A673 (cell line): ENCODE data around the gene SAP30BP. TPM values are rescaled to one million over a fixed set of nuclear protein-coding genes. Genes with fewer than 3 reads are reported as not detected.

Experiments
- BruUV-seq: library from RNA; stranded (reverse); fragments of 400-500 nt; replicated peaks from 2 replicates; lab custom pipeline; 2021; lab: Mats Ljungman, UMichigan
- CTCF ChIA-PET: fragments of 300-600 bp; sonication (Branson Sonifier 250); formaldehyde crosslinking; loops from one replicate; lab custom pipeline; 2022; ENCODE audit warnings: antibody characterized with exemption; lab: Charles Lee
- POLR2A ChIA-PET: fragments of 300-600 bp; sonication (Branson Sonifier 250); formaldehyde crosslinking; loops from one replicate; lab custom pipeline; 2022; ENCODE audit warnings: antibody characterized with exemption; ENCODE audit not compliant: low non-redundant PET; lab: Charles Lee
- DNase-seq: peaks from one replicate; pipeline ENCODE4 v3.0.0-alpha.2; 2015; ENCODE audit warnings: low spot score
- H3K27ac ChIP-seq: fragments of 200-600 bp; sonication (generic); 2 replicates; pipeline ENCODE4 v1.5.1; 2016; ENCODE audit warnings: mixed run types, low read depth, mild to moderate bottlenecking, mixed read lengths, antibody characterized with exemption, low read length; ENCODE audit not compliant: poor library complexity, severe bottlenecking
- H3K27me3 ChIP-seq: fragments of 200-600 bp; sonication (generic); replicated peaks from 2 replicates; pipeline ENCODE4 v1.6.1; 2017; ENCODE audit warnings: mixed run types, low read depth, mild to moderate bottlenecking, mixed read lengths, antibody characterized with exemption, low read length; ENCODE audit not compliant: insufficient read depth, poor library complexity
- H3K36me3 ChIP-seq: fragments of 200-600 bp; sonication (generic); 2 replicates; pipeline ENCODE4 v1.6.1; 2016; ENCODE audit warnings: mixed run types, mild to moderate bottlenecking, mixed read lengths, antibody characterized with exemption, low read length; ENCODE audit not compliant: insufficient read depth, poor library complexity, severe bottlenecking
- H3K4me1 ChIP-seq: fragments of 200-600 bp; sonication (generic); 2 replicates; pipeline ENCODE4 v1.6.1; 2017; ENCODE audit warnings: mixed run types, mild to moderate bottlenecking, mixed read lengths, antibody characterized with exemption, low read length; ENCODE audit not compliant: insufficient read depth, poor library complexity, severe bottlenecking
- H3K4me3 ChIP-seq: fragments of 200-600 bp; sonication (generic); 2 replicates; pipeline ENCODE4 v1.5.1; 2016; ENCODE audit warnings: low read depth, mixed run types, mild to moderate bottlenecking, mixed read lengths, low read length; ENCODE audit not compliant: poor library complexity, severe bottlenecking
- H3K9me3 ChIP-seq: fragments of 200-600 bp; sonication (generic); 2 replicates; pipeline ENCODE4 v1.6.1; 2016; ENCODE audit warnings: mixed run types, low read depth, mild to moderate bottlenecking, mixed read lengths, antibody characterized with exemption, low read length; ENCODE audit not compliant: poor library complexity, severe bottlenecking
- EZH2 ChIP-seq: fragments of 200-600 bp; sonication (generic); IDR thresholded peaks from 2 replicates; pipeline ENCODE4 v1.6.1; 2017; ENCODE audit warnings: borderline replicate concordance, low read depth, mild to moderate bottlenecking, mixed read lengths, antibody characterized with exemption, low read length; ENCODE audit not compliant: poor library complexity, severe bottlenecking
- intact Hi-C: fragments of 100-400 bp; cut with micrococcal nuclease; formaldehyde crosslinking; loops from one replicate; pipeline ENCODE4 v1.10.0; 2022; ENCODE audit not compliant: unreplicated experiment
- total RNA-seq: library from RNA; stranded (reverse); gene quantifications from 2 replicates; pipeline ENCODE4 v1.2.3, GENCODE V29; 2021
- TF ChIP-seq, protein P1 (sequence below): fragments of 300-800, 200-600 bp; sonication (generic); conservative IDR thresholded peaks from 2 replicates; pipeline ENCODE4 v1.5.1; 2017; ENCODE audit warnings: low read depth, mild to moderate bottlenecking, antibody characterized with exemption, low read length, moderate library complexity, mixed read lengths

Gene SAP30BP
- total RNA-seq, 1 experiment from 2014 or later: 98.1 TPM

DNA sequence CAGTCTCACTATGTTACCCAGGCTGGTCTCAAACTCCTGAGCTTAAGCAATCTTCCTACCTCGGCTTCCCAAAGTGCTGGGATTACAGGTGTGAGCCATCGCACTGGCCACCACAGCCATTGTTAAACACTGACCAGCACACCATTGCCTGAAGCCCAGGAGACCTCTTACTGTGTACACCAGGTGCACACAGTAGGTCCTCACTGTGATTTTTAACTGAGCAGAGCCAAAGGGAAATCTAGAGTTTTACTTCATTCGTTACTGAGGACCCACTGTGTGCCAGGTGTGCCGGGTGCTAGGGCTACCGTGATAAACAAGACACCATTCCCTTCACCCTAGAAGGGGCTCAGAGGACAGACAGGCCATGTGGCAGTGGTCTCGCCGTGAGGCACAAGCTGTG, 58.4 kb downstream of the SAP30BP start:
- DNase-seq: no peak
- POLR2A ChIA-PET: no interaction called here
- intact Hi-C loops: no loop called here
- CTCF ChIA-PET: no interaction called here
- Histone ChIP-seq H3K36me3 (no peaks in the 10 kb centered on the region), H3K27me3 (peaks cover 5% of the 10 kb centered on the region), H3K4me3 (no peak overlapping the region), H3K27ac (no peak overlapping the region), H3K4me1 (peaks cover 4% of the 10 kb centered on the region), H3K9me3 (no peaks in the 10 kb centered on the region)
- no TSS peak for BruUV-seq
- no peak for TF ChIP-seq EZH2
- TF ChIP-seq, protein P1, sequence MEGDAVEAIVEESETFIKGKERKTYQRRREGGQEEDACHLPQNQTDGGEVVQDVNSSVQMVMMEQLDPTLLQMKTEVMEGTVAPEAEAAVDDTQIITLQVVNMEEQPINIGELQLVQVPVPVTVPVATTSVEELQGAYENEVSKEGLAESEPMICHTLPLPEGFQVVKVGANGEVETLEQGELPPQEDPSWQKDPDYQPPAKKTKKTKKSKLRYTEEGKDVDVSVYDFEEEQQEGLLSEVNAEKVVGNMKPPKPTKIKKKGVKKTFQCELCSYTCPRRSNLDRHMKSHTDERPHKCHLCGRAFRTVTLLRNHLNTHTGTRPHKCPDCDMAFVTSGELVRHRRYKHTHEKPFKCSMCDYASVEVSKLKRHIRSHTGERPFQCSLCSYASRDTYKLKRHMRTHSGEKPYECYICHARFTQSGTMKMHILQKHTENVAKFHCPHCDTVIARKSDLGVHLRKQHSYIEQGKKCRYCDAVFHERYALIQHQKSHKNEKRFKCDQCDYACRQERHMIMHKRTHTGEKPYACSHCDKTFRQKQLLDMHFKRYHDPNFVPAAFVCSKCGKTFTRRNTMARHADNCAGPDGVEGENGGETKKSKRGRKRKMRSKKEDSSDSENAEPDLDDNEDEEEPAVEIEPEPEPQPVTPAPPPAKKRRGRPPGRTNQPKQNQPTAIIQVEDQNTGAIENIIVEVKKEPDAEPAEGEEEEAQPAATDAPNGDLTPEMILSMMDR: no peak

DNA sequence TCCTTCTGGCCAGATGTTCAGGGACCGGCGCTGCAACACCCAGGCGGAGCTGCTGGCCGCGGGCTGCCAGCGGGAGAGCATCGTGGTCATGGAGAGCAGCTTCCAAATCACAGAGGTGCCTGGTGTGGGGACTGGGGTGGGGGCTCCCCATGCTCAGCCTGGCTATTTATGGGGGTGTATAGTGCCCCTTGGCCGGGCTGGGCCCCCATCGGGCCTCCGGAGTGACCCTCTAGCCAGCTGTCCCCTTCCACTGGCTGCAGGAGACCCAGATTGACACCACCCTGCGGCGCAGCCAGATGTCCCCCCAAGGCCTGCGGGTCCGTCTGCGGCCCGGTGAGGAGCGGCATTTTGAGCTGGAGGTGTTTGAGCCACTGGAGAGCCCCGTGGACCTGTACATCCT, 60.3 kb downstream of the SAP30BP start:
- Histone ChIP-seq H3K4me3 (no peak overlapping the region), H3K27me3 (no peaks in the 10 kb centered on the region), H3K36me3 (no peaks in the 10 kb centered on the region), H3K27ac (no peak overlapping the region), H3K4me1 (no peaks in the 10 kb centered on the region), H3K9me3 (no peaks in the 10 kb centered on the region)
- POLR2A ChIA-PET: no interaction called here
- TF ChIP-seq, protein P1: no peak
- TF ChIP-seq EZH2: no peak
- CTCF ChIA-PET: no interaction called here
- intact Hi-C loops: no loop called here
- no peak for DNase-seq
- no TSS peak for BruUV-seq

DNA sequence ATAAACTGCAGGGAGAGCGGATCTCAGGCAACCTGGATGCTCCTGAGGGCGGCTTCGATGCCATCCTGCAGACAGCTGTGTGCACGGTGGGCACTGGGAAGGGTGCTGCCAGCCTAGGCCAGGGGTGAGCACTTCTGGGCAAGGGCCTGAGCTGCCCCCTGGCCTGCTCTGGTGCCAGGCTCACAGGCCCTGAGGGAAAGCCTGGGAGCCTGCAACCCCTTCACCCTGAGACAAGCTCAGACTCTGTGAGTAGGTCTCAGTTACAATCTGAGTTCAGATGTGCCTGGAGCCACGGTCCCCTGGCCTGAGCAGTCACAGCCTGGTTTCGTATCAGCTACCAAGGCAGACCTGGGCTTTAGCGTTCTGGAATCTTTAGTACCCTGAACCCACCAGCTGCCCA, 62.2 kb downstream of the SAP30BP start:
- Histone ChIP-seq H3K27me3 (no peaks in the 10 kb centered on the region), H3K4me3 (no peak overlapping the region), H3K4me1 (no peaks in the 10 kb centered on the region), H3K9me3 (no peaks in the 10 kb centered on the region), H3K36me3 (no peaks in the 10 kb centered on the region), H3K27ac (no peak overlapping the region)
- intact Hi-C loops: no loop called here
- TF ChIP-seq EZH2: no peak
- TF ChIP-seq, protein P1: no peak
- POLR2A ChIA-PET: no interaction called here
- DNase-seq: no peak
- CTCF ChIA-PET: no interaction called here
- BruUV-seq: no TSS peak
